ENCODE results near the gene CDK9. TPM values are rescaled to one million over a fixed set of nuclear protein-coding genes. Genes with fewer than 3 reads are reported as not detected.
A peak's percentile ranks its signal among the peaks of the same experiment; 100 is the strongest.
"Not testable (repeated sequence)": the region's sequence is repeated elsewhere in the genome, so short reads cannot be mapped to it uniquely, and the experiment has no call there.

Gene CDK9
- total RNA-seq, 1 donor from 2014 or later = 116 TPM

DNA sequence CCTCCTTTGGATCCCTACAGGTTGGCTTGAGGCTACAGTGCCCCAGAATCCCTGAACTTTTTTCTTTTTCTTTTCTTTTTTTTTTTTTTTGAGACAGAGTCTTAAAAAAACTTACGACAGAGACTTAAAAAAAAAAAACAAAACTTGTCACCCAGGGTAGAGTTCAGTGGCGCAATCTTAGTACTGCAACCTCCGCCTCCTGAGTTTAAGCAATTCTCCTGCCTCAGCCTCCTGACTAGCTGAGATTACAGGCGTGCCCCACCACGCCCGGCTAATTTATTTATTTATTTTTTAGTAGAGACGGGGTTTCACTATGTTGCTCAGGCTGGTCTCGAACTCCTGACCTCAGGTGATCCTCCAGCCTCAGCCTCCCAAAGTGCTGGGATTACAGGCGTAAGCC lies 4.9 kb upstream of the CDK9 start:
- not testable (repeated sequence) for DNase-seq

GRCh38 chr9:127781806-127782205 lies 4.0 kb upstream of the CDK9 start:
- DNase-seq = peak; percentile 66

- DNase-seq = peak; percentile 58
These were observed 2.5 kb upstream of the CDK9 start for GRCh38 chr9:127783111-127784008.

DNA sequence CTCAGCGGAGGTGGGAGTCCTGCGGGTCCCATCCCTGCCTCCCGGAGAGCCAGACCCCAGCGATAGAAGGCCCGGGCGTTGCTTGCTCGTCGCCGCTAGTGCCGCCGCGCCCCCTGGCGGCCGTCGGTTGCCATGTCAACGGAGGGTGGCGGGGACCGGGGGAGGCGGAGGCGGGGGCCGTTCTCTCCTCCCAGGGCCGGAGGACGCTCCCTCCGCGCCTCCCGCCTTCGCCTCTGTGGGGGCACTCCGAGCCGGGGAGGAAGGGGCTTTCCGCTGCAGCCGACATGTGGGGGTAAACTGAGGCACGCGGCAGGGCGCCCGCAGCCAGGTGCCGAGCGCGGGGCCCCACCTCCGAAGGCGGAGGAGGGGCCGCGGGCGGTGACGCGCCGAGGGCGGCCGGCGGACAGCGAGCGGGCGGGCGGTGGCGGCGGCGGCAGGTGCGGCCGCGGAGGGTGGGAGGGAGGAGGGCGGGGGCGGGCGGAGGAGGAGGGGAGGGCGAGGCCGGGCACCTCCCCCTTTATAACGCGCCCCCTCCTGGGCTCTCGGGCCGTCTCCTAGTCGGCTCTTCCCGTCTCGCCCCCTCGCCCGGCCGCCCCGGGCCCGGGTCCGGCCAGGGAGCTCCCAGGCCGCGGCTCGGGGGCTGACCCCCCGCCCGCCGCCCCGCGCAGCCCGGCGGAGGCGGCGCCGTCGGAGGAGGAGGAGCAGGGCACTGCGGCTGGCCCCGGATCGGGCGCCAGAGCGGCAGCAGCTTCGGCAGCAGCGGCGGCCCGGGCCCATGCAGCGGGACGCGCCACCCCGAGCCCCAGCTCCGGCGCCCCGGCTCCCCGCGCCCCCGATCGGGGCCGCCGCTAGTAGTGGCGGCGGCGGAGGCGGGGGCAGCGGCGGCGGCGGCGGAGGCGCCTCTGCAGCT lies 556 bp upstream of the CDK9 start:
- DNase-seq = peak; percentile 93

GRCh38 chr9:127786773-127787104 lies 905 bp downstream of the CDK9 start:
- peak; percentile 49 for DNase-seq

GRCh38 chr9:127788337-127789011 lies 2.6 kb downstream of the CDK9 start:
- no peak for DNase-seq

DNA sequence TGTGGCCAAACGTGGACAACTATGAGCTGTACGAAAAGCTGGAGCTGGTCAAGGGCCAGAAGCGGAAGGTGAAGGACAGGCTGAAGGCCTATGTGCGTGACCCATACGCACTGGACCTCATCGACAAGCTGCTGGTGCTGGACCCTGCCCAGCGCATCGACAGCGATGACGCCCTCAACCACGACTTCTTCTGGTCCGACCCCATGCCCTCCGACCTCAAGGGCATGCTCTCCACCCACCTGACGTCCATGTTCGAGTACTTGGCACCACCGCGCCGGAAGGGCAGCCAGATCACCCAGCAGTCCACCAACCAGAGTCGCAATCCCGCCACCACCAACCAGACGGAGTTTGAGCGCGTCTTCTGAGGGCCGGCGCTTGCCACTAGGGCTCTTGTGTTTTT lies 3.3 kb downstream of the CDK9 start:
- DNase-seq = no peak

DNA sequence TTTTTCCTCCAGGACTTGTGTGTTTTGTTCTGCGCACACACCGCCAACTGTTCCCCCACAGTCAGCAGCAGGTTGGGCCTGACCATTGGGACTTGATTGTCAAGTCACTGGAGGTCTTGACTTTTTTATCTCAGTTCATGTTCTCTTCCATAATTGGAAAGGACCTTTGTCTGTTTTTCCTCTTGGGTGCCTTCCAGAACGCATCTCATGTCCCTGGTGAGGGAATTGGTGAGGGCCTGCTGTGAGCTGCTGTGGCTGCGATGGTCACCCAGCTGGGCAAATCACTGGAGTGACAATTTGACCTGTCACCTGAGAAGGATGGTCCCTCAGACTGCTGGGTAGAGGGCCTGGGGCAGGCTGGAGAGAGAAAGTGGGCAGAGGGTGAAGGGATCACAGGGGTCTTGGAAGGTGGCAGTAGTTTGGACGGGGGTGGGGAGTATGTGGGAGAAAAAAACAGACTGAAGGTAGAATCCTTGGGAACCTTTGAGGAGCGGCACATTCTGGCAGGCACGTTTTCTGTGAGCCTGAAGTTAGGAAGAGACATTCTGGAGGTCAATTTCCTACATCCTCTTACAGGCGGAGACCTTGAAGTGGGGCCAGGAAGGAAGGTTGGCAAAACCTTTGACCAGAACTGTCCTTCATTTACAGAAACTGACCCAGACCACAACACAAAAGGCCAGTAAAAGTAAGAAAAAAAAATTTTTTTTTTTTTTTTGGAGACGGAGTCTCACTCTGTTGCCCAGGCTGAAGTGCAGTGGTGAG lies 4.4 kb downstream of the CDK9 start:
- no peak for DNase-seq

DNA sequence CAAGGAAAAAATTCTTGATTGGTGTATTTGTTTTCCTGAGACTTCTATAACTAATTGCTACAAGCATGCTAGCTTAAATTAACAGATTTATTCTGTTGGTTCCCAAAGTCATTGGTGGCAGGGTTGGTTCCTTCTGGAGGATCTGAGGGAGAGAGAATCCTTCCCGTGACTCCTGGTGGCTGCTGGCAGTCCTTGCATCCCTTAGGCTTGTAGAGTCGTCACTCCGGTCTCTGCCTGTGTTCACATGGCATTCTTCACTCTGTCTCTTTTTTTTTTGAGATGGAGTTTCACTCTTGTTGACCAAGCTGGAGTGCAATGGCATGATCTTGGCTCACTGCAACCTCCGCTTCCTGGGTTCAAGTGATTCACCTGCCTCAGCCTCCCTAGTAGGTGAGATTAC lies 5.3 kb downstream of the CDK9 start:
- DNase-seq = no peak

DNA sequence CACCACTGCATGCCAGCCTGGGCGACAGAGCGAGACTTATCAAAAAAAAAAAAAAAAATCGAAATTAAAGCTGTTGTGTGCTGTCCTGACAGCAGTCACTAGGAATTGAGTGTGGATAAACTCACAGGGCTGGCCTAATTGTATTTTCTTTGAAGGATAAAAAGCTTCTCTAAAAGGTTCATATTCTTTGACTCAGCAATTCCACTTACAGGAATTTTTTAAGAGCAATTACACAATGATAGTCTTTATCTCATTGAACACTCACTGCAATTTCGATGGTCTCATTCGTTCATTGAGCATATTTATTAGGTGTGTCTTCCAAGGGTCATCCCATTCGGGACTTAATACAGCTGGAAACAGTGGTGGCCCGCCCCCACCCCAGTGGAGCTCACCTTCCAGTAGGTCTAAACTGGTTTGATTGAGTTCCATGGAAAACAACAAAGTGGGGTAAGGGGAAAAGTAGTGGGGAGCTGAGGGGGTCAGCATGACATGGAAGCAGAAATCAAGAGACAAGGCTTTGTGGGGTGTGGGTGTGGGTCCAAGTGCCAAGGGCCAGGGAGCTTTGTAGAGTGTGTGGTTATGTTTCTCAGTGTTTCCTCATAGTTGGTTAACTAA lies 6.7 kb downstream of the CDK9 start:
- no peak for DNase-seq

DNA sequence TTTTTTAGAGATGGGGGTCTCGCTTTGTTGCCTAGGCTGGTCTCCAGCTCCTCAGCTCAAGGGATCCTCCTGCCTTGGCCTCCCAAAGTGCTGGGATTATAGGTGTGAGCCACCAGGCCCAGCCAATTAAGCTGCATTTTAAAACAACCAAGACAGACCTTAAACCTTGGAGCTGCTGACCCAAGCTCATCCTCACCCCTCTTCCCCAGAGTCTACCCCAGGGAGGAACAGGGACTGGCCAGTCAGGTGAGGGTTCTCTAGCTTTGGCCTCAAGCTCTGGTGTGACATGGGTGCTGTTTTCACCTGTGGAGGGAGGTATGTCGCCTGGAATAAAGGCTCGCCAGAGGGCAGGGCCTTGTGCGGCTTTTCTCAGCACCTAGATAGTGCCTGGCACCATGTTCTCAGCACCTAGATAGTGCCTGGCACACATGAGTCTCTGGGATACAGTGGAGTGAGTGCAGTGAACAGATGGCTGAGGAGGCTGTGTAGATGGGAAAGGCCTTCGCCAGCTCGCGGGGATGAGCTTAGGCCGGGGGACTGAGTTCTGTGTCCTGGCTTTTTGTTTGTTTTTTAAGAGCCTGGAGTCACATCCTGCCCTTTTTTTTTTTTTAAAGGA lies 7.4 kb downstream of the CDK9 start:
- DNase-seq = peak; percentile 58

DNA sequence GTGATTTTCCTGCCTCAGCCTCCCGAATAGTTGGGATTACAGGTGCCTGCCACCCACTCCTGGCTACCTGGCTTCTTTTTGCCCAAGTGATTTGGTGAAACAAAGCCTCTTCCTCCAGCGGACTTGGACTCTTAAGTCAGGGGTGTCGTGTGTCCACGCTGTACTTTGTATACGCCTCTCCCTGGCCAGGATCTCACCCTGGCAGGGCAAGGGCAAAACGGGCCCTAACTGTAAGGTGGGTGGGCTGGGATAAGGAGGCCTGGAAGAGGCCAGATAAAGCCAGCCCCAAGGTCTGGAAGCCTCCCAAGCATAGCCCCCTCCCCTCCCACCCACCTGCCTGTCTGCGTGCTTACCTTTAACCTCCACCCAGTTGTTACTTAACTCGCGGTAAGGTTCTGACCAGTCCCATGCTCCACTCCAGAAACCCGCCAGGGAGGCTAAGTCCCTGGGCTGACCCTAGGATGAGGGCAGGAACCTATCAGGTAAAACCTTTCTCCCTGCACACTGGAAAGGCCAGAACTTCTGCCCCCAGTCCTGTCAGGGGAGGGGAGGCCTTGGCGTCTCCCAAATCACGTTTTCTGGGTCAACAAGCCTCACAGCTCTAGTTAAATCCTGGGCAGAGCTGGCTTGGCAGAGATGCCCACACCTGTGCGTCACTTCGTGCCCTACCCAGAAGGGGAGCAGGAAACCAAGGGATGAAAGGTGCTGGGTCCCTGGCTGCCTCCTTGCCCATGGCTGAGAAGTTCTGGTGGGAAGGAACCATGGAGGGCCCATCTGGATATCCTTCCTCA lies 8.4 kb downstream of the CDK9 start:
- DNase-seq = no peak

GRCh38 chr9:127796225-127796813 lies 10.5 kb downstream of the CDK9 start:
- DNase-seq = peak; percentile 38

GRCh38 chr9:127796852-127797370 lies 11.1 kb downstream of the CDK9 start:
- peak; percentile 36 for DNase-seq

- no peak for DNase-seq
These were observed 16.2 kb downstream of the CDK9 start for GRCh38 chr9:127801955-127802575.

GRCh38 chr9:127802576-127803443 lies 17.0 kb downstream of the CDK9 start, which contains the start of gene FPGS:
TSS of gene FPGS (plus strand) at chr9:127802882. CDS start at chr9:127802925, 43 bp downstream.
- peak; percentile 89 for DNase-seq

GRCh38 chr9:127803507-127804352 lies 17.9 kb downstream of the CDK9 start:
- DNase-seq = no peak

All from dermis blood vessel endothelial cell (primary cell).